Measurements from ENCODE around the gene PSMC1. TPM values are rescaled to one million over a fixed set of nuclear protein-coding genes. Genes with fewer than 3 reads are reported as not detected.
"Not testable (repeated sequence)": the region's sequence is repeated elsewhere in the genome, so short reads cannot be mapped to it uniquely, and the experiment has no call there.

The PSMC1 gene
- total RNA-seq, 2 donors from 2014 or later = 108 to 122 TPM

DNA sequence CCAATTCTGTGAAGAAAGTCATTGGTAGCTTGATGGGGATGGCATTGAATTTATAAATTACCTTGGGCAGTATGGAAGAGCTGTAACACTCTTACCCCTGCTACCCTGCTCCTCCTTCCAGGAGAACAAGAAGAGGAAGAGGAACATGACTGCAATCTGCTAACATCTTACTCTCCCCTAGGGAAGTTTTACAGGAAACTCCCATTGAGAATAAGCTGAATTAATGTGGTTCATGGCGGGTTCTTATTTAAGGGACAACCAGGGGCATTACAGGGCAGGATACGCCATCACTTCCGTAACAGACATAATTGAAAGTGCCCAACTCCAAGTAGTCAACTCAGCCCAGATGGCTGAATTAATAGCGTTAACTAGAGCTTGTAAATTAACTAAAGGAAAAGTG, 9.4 kb upstream of the PSMC1 start:
- H3K27ac ChIP-seq (ENCODE audit: low read depth, low read length) = no peak overlapping the region
- TF ChIP-seq, protein P1, sequence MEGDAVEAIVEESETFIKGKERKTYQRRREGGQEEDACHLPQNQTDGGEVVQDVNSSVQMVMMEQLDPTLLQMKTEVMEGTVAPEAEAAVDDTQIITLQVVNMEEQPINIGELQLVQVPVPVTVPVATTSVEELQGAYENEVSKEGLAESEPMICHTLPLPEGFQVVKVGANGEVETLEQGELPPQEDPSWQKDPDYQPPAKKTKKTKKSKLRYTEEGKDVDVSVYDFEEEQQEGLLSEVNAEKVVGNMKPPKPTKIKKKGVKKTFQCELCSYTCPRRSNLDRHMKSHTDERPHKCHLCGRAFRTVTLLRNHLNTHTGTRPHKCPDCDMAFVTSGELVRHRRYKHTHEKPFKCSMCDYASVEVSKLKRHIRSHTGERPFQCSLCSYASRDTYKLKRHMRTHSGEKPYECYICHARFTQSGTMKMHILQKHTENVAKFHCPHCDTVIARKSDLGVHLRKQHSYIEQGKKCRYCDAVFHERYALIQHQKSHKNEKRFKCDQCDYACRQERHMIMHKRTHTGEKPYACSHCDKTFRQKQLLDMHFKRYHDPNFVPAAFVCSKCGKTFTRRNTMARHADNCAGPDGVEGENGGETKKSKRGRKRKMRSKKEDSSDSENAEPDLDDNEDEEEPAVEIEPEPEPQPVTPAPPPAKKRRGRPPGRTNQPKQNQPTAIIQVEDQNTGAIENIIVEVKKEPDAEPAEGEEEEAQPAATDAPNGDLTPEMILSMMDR (conservative IDR thresholded peaks at IDR 0.05) = no peak
- Mint-ChIP-seq H3K27ac (no peak overlapping the region), H3K4me1 (no peaks in the 10 kb centered on the region), H3K36me3 (ENCODE audit: low read depth) (no peaks in the 10 kb centered on the region), H3K9me3 (peaks cover 9% of the 10 kb centered on the region), H3K4me3 (no peak overlapping the region), H3K27me3 (ENCODE audit: insufficient read depth) (peaks cover 38% of the 10 kb centered on the region)
- H3K27me3 ChIP-seq (ENCODE audit: control insufficient read depth, insufficient read depth, low read length, poor library complexity, severe bottlenecking) = peaks cover 15% of the 10 kb centered on the region
- H3K9me3 ChIP-seq (ENCODE audit: control insufficient read depth, low read length) = no peaks in the 10 kb centered on the region
- 86 to 94% methylated on average over 4 of the region's 4 CpGs for WGBS, 2 experiments (ENCODE audit: insufficient coverage in 1 of 2, insufficient read length in 1 of 2)
- no peak for DNase-seq
- H3K9ac ChIP-seq (ENCODE audit: extremely low read depth, low read length, poor library complexity, severe bottlenecking) = no peak overlapping the region
- H3K4me3 ChIP-seq (ENCODE audit: low read length) = no peak overlapping the region
- H3K4me1 ChIP-seq (ENCODE audit: control insufficient read depth, insufficient read depth, low read length) = no peaks in the 10 kb centered on the region
- no peaks in the 10 kb centered on the region for H3K36me3 ChIP-seq (ENCODE audit: control insufficient read depth, insufficient read depth, low read length)

DNA sequence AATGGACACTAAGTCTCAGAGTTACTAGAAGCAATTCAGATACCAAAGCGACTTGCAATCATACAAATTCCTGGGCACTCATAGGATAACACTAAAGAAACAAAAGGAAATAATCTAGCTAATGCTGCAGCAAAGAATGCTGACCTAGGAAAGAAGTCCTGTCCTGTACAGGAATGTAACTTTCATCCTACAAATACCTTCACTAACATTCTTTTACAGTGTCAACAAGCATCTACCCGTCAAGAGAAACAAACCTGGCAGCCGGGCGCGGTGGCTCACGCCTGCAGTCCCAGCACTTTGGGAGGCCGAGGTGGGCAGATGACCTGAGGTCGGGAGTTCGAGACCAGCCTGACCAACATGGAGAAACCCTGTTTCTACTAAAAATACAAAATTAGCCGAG, 8.9 kb upstream of the PSMC1 start:
- not testable (repeated sequence) for H3K36me3 ChIP-seq (ENCODE audit: control insufficient read depth, insufficient read depth, low read length); H3K36me3 Mint-ChIP-seq (ENCODE audit: low read depth); H3K4me1 Mint-ChIP-seq; H3K4me3 ChIP-seq (ENCODE audit: low read length); DNase-seq; H3K27ac Mint-ChIP-seq; H3K9me3 ChIP-seq (ENCODE audit: control insufficient read depth, low read length); H3K4me1 ChIP-seq (ENCODE audit: control insufficient read depth, insufficient read depth, low read length); H3K4me3 Mint-ChIP-seq; H3K27ac ChIP-seq (ENCODE audit: low read depth, low read length); H3K9ac ChIP-seq (ENCODE audit: extremely low read depth, low read length, poor library complexity, severe bottlenecking); H3K9me3 Mint-ChIP-seq
- 87 to 89% methylated on average over 9 to 10 of the region's 10 CpGs for WGBS, 2 experiments (ENCODE audit: insufficient coverage in 1 of 2, insufficient read length in 1 of 2)
- H3K27me3 ChIP-seq (ENCODE audit: control insufficient read depth, insufficient read depth, low read length, poor library complexity, severe bottlenecking) = peaks cover 15% of the 10 kb centered on the region
- peaks cover 43% of the 10 kb centered on the region for H3K27me3 Mint-ChIP-seq (ENCODE audit: insufficient read depth)

DNA sequence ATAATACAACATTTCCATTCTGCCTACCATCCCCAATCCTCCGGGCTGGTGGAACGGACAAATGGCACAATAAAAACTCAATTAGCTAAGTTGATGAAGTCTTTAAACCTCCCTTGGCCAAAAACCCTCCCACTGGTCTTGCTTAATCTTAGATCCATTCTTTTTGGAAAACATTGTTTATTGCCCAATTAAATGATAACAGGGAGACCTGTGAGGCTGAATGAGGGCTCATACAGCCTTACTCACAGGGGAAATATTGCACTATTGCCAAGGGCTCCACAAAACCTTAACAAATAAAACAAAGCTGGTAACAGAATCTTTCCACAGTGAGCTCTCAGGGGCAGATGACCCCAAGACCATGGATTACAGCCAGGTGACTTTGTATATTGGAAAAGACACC, 7.8 kb upstream of the PSMC1 start:
- H3K4me1 Mint-ChIP-seq = no peaks in the 10 kb centered on the region
- Histone ChIP-seq H3K9ac (ENCODE audit: extremely low read depth, low read length, poor library complexity, severe bottlenecking) (no peak overlapping the region), H3K36me3 (ENCODE audit: control insufficient read depth, insufficient read depth, low read length) (no peaks in the 10 kb centered on the region), H3K9me3 (ENCODE audit: control insufficient read depth, low read length) (no peaks in the 10 kb centered on the region), H3K4me3 (ENCODE audit: low read length) (no peak overlapping the region), H3K4me1 (ENCODE audit: control insufficient read depth, insufficient read depth, low read length) (no peaks in the 10 kb centered on the region), H3K27me3 (ENCODE audit: control insufficient read depth, insufficient read depth, low read length, poor library complexity, severe bottlenecking) (peaks cover 23% of the 10 kb centered on the region), H3K27ac (ENCODE audit: low read depth, low read length) (no peak overlapping the region)
- no peaks in the 10 kb centered on the region for H3K36me3 Mint-ChIP-seq (ENCODE audit: low read depth)
- WGBS, 2 experiments (ENCODE audit: insufficient coverage in 1 of 2, insufficient read length in 1 of 2) = 90% methylated on average over 2 of the region's 2 CpGs; no CpG with 5 or more reads in 1 of the 2 experiments
- DNase-seq = no peak
- peaks cover 53% of the 10 kb centered on the region for H3K27me3 Mint-ChIP-seq (ENCODE audit: insufficient read depth)
- H3K9me3 Mint-ChIP-seq = peaks cover 9% of the 10 kb centered on the region
- H3K27ac Mint-ChIP-seq = no peak overlapping the region
- TF ChIP-seq, protein P1 (conservative IDR thresholded peaks at IDR 0.05) = no peak
- no peak overlapping the region for H3K4me3 Mint-ChIP-seq

DNA sequence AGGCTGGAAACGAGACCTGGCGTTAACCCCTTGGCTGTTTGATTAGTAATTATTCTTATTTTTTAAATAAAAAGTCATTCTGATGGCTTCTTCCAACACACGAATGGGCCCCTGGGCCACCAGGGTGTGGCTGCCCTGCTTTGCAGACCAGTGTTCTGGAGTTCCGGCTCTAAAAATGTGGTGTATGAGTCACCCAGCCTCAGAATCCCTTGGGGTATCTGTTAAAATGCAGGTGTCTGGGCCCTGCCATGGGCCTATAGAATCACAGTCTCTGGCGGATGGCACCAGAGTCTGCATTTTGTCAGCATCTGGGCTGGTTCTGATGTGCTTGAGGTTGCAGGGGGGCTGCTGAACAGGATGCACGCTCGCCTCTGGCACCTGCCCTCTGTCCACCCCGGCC, 2.5 kb upstream of the PSMC1 start:
- TF ChIP-seq, protein P1 (conservative IDR thresholded peaks at IDR 0.05) = no peak
- Mint-ChIP-seq H3K9me3 (peaks cover 3% of the 10 kb centered on the region), H3K27me3 (ENCODE audit: insufficient read depth) (peaks cover 38% of the 10 kb centered on the region), H3K4me3 (no peak overlapping the region), H3K27ac (no peak overlapping the region), H3K36me3 (ENCODE audit: low read depth) (peaks cover 10% of the 10 kb centered on the region), H3K4me1 (peaks cover 12% of the 10 kb centered on the region)
- peaks cover 31% of the 10 kb centered on the region for H3K27me3 ChIP-seq (ENCODE audit: control insufficient read depth, insufficient read depth, low read length, poor library complexity, severe bottlenecking)
- peaks cover 10% of the 10 kb centered on the region for H3K36me3 ChIP-seq (ENCODE audit: control insufficient read depth, insufficient read depth, low read length)
- WGBS, 2 experiments (ENCODE audit: insufficient coverage in 1 of 2, insufficient read length in 1 of 2) = 77 to 90% methylated on average over 3 to 6 of the region's 8 CpGs
- DNase-seq = no peak
- H3K4me3 ChIP-seq (ENCODE audit: low read length) = no peak overlapping the region
- no peak overlapping the region for H3K9ac ChIP-seq (ENCODE audit: extremely low read depth, low read length, poor library complexity, severe bottlenecking)
- H3K27ac ChIP-seq (ENCODE audit: low read depth, low read length) = no peak overlapping the region
- no peaks in the 10 kb centered on the region for H3K4me1 ChIP-seq (ENCODE audit: control insufficient read depth, insufficient read depth, low read length)
- H3K9me3 ChIP-seq (ENCODE audit: control insufficient read depth, low read length) = no peaks in the 10 kb centered on the region
